K562 (cell line): ENCODE data around the gene FASTK. TPM values are rescaled to one million over a fixed set of nuclear protein-coding genes. Genes with fewer than 3 reads are reported as not detected.
A peak's percentile ranks its signal among the peaks of the same experiment; 100 is the strongest.

Source experiments
- CAMTA2 ChIP-seq: fragments of 250-450 bp; sonication (Bioruptor Pico); conservative IDR thresholded peaks from 2 replicates; pipeline ENCODE4 v1.5.1; 2022
- DIDO1 ChIP-seq: fragments of 450-650 bp; IDR thresholded peaks from 2 replicates; pipeline ENCODE4 v1.6.1; 2016; ENCODE audit warnings: low read depth, missing biosample characterization, missing genetic modification characterization
- FUS ChIP-seq: fragments of 200-400 bp; formaldehyde crosslinking; optimal IDR thresholded peaks from 2 replicates; pipeline ENCODE3; 2017; ENCODE audit warnings: low read depth, low read length
- GATA2 ChIP-seq: sonication (generic); formaldehyde crosslinking; IDR thresholded peaks from 2 replicates; pipeline ENCODE4 v1.4.0; 2020; ENCODE audit warnings: mild to moderate bottlenecking, missing genetic modification reagents
- NCOA2 ChIP-seq, 2 experiments: fragments of 450-650 bp; IDR thresholded peaks; 2 replicates each; pipeline ENCODE4 v1.6.1; 2018; ENCODE audit warnings: mild to moderate bottlenecking in 2 of 2, moderate library complexity in 1 of 2; ENCODE audit not compliant: partially characterized antibody in 2 of 2
- RBM22 ChIP-seq: fragments of 200-400 bp; formaldehyde crosslinking; IDR thresholded peaks from 2 replicates; pipeline ENCODE4 v1.6.1; 2018; ENCODE audit warnings: low read length, low read depth; ENCODE audit not compliant: poor library complexity, severe bottlenecking
- WHSC1 ChIP-seq: IDR thresholded peaks from one replicate; pipeline ENCODE4 v1.6.1; 2012; ENCODE audit warnings: low read length, control low read depth, inconsistent platforms
- ZNF140 ChIP-seq: fragments of 250-450 bp; sonication (Bioruptor Pico); IDR thresholded peaks from 2 replicates; pipeline ENCODE4 v1.8.0; 2021; ENCODE audit warnings: moderate library complexity, mild to moderate bottlenecking, inconsistent platforms
- ZNF316 ChIP-seq: fragments of 450-650 bp; IDR thresholded peaks from 2 replicates; pipeline ENCODE4 v1.6.1; 2016
- ZNF717 ChIP-seq: fragments of 250-450 bp; sonication (Bioruptor Pico); IDR thresholded peaks from 2 replicates; pipeline ENCODE4 v1.5.0; 2021
- ZNF830 ChIP-seq: fragments of 250-450 bp; sonication (Bioruptor Pico); IDR thresholded peaks from 2 replicates; pipeline ENCODE4 v1.5.0; 2021; ENCODE audit warnings: mild to moderate bottlenecking
- ZSCAN32 ChIP-seq: fragments of 450-650 bp; formaldehyde crosslinking; IDR thresholded peaks from 2 replicates; pipeline ENCODE4 v1.4.0; 2020; ENCODE audit warnings: mild to moderate bottlenecking, moderate library complexity
- polyA plus RNA-seq, 8 experiments: library from polyadenylated mRNA; depleted of rRNA in 4 of 8; stranded (reverse) in 5 of 8; unstranded in 3 of 8; fragments of >200 nt; fragmentation: Nextera tagmentation in 2 of 8; fragmentation: Illumina TruSeq in 1 of 8; extraction: Ambion mirVana in 2 of 8; extraction: Trizol in 1 of 8; gene quantifications; 2 replicates each; pipeline versions ENCODE4 v1.2.1 to v1.2.3, GENCODE V29; 2011 to 2014; ENCODE audit warnings: inconsistent platforms in 1 of 8, missing spikeins in 1 of 8
- total RNA-seq, 7 experiments: library from RNA; depleted of rRNA in 6 of 7; stranded (reverse); fragments of >200 nt in 6 of 7; fragmentation: Illumina TruSeq in 2 of 7; extraction: Trizol in 2 of 7; gene quantifications; 2 replicates each; pipeline versions ENCODE4 v1.2.1 to v1.2.3, GENCODE V29; 2011 to 2021; ENCODE audit warnings: low replicate concordance in 1 of 7
- TF ChIP-seq, protein P1 (sequence below): fragments of 200-600 bp; sonication (generic); IDR thresholded peaks from one replicate; pipeline ENCODE4 v1.6.1; 2012; ENCODE audit warnings: mild to moderate bottlenecking, low read depth, low read length, inconsistent platforms
- TF ChIP-seq, protein P2 (sequence below): fragments of 250-450 bp; sonication (Bioruptor Pico); IDR thresholded peaks from 2 replicates; pipeline ENCODE4 v1.6.1; 2021; ENCODE audit warnings: mild to moderate bottlenecking
- TF ChIP-seq, protein P3 (sequence below): fragments of 450-650 bp; IDR thresholded peaks from 2 replicates; pipeline ENCODE4 v1.6.1; 2017; ENCODE audit warnings: mild to moderate bottlenecking, moderate library complexity

The FASTK gene
- total and polyA plus RNA-seq, 9 of the 15 experiments (the other 6 are each of a cell fraction or from before 2014, with no cell fraction given) = 0.51 to 150 (median 48.2) TPM

DNA sequence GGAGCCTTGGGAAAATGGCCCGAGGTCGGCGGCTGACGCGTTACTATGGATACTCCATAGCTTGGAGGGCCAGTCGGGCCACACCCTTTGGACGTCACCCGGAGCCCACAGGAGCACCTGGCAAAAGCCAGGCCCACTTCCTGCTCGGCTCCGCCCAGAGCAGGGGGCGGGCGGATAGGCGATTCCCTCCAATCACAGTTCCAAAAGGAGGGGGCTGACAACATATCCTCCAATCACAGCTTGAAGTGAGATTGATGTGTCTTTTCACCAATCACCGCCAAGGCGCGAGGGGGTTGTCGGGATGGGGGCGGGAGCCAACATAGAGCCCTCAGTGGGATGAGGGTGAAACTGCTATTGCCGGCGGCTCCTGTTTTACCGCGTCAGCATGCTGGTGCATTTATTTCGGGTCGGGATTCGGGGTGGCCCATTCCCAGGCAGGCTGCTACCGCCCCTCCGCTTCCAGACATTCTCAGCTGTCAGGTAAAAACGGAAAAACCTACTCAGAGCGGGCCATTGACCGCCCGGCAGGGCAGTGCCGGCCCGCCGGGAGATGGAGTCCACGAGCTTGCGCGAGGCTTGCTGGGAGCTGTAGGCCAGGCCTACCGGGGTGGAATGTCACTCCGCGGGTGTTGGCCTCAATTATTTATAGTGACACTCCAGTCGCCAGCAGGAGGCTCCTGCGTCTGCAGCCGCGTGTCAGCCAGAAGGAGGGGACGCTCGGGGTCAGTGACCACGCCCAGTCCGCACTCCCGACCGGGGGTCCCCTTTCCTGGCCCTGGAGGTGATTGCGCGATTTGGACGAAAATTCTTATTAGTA lies 52.3 kb downstream of the FASTK start, which contains the start of gene ABCB8 (continued):
- peak; percentile 21 for TF ChIP-seq RBM22
- no peak for TF ChIP-seq ZNF140 (CRISPR knock-in tag)
- TF ChIP-seq, protein P1, sequence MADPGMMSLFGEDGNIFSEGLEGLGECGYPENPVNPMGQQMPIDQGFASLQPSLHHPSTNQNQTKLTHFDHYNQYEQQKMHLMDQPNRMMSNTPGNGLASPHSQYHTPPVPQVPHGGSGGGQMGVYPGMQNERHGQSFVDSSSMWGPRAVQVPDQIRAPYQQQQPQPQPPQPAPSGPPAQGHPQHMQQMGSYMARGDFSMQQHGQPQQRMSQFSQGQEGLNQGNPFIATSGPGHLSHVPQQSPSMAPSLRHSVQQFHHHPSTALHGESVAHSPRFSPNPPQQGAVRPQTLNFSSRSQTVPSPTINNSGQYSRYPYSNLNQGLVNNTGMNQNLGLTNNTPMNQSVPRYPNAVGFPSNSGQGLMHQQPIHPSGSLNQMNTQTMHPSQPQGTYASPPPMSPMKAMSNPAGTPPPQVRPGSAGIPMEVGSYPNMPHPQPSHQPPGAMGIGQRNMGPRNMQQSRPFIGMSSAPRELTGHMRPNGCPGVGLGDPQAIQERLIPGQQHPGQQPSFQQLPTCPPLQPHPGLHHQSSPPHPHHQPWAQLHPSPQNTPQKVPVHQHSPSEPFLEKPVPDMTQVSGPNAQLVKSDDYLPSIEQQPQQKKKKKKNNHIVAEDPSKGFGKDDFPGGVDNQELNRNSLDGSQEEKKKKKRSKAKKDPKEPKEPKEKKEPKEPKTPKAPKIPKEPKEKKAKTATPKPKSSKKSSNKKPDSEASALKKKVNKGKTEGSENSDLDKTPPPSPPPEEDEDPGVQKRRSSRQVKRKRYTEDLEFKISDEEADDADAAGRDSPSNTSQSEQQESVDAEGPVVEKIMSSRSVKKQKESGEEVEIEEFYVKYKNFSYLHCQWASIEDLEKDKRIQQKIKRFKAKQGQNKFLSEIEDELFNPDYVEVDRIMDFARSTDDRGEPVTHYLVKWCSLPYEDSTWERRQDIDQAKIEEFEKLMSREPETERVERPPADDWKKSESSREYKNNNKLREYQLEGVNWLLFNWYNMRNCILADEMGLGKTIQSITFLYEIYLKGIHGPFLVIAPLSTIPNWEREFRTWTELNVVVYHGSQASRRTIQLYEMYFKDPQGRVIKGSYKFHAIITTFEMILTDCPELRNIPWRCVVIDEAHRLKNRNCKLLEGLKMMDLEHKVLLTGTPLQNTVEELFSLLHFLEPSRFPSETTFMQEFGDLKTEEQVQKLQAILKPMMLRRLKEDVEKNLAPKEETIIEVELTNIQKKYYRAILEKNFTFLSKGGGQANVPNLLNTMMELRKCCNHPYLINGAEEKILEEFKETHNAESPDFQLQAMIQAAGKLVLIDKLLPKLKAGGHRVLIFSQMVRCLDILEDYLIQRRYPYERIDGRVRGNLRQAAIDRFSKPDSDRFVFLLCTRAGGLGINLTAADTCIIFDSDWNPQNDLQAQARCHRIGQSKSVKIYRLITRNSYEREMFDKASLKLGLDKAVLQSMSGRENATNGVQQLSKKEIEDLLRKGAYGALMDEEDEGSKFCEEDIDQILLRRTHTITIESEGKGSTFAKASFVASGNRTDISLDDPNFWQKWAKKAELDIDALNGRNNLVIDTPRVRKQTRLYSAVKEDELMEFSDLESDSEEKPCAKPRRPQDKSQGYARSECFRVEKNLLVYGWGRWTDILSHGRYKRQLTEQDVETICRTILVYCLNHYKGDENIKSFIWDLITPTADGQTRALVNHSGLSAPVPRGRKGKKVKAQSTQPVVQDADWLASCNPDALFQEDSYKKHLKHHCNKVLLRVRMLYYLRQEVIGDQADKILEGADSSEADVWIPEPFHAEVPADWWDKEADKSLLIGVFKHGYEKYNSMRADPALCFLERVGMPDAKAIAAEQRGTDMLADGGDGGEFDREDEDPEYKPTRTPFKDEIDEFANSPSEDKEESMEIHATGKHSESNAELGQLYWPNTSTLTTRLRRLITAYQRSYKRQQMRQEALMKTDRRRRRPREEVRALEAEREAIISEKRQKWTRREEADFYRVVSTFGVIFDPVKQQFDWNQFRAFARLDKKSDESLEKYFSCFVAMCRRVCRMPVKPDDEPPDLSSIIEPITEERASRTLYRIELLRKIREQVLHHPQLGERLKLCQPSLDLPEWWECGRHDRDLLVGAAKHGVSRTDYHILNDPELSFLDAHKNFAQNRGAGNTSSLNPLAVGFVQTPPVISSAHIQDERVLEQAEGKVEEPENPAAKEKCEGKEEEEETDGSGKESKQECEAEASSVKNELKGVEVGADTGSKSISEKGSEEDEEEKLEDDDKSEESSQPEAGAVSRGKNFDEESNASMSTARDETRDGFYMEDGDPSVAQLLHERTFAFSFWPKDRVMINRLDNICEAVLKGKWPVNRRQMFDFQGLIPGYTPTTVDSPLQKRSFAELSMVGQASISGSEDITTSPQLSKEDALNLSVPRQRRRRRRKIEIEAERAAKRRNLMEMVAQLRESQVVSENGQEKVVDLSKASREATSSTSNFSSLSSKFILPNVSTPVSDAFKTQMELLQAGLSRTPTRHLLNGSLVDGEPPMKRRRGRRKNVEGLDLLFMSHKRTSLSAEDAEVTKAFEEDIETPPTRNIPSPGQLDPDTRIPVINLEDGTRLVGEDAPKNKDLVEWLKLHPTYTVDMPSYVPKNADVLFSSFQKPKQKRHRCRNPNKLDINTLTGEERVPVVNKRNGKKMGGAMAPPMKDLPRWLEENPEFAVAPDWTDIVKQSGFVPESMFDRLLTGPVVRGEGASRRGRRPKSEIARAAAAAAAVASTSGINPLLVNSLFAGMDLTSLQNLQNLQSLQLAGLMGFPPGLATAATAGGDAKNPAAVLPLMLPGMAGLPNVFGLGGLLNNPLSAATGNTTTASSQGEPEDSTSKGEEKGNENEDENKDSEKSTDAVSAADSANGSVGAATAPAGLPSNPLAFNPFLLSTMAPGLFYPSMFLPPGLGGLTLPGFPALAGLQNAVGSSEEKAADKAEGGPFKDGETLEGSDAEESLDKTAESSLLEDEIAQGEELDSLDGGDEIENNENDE = no peak
- TF ChIP-seq, protein P2, sequence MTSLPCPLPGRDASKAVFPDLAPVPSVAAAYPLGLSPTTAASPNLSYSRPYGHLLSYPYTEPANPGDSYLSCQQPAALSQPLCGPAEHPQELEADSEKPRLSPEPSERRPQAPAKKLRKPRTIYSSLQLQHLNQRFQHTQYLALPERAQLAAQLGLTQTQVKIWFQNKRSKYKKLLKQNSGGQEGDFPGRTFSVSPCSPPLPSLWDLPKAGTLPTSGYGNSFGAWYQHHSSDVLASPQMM = no peak
- TF ChIP-seq FUS = no peak
- TF ChIP-seq DIDO1 (tag) = peak; percentile 94
- TF ChIP-seq, protein P3, sequence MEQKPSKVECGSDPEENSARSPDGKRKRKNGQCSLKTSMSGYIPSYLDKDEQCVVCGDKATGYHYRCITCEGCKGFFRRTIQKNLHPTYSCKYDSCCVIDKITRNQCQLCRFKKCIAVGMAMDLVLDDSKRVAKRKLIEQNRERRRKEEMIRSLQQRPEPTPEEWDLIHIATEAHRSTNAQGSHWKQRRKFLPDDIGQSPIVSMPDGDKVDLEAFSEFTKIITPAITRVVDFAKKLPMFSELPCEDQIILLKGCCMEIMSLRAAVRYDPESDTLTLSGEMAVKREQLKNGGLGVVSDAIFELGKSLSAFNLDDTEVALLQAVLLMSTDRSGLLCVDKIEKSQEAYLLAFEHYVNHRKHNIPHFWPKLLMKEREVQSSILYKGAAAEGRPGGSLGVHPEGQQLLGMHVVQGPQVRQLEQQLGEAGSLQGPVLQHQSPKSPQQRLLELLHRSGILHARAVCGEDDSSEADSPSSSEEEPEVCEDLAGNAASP = no peak
- TF ChIP-seq ZNF830 (CRISPR knock-in tag) = peak; percentile 76; the same call in 1 of the 2 replicates
- TF ChIP-seq WHSC1 = no peak
- no peak for TF ChIP-seq NCOA2 (IDR thresholded peaks at IDR 0.05; ENCODE audit: partially characterized antibody in 2 of 2)
- no peak for TF ChIP-seq CAMTA2 (CRISPR knock-in tag)
- no peak for TF ChIP-seq GATA2
- TF ChIP-seq ZNF717 = no peak
- peak; percentile 72 for TF ChIP-seq ZNF316
- no peak for TF ChIP-seq ZSCAN32
